ENCODE data around the gene NACC1. TPM values are rescaled to one million over a fixed set of nuclear protein-coding genes. Genes with fewer than 3 reads are reported as not detected.
A peak's percentile ranks its signal among the peaks of the same experiment; 100 is the strongest.

Gene NACC1
- polyA plus RNA-seq, 2 of the 4 experiments (the other 2 are of a cell fraction) = 26.1 to 37.9 TPM

GRCh38 chr19:13095934-13096927, 21.8 kb upstream of the NACC1 start:
- POLR2A ChIA-PET = no interaction called here
- Histone ChIP-seq H3K4me3 (no peak overlapping the region), H3K27ac (peak overlapping the region in 1 of 2 experiments; percentile 45; a peak in 2 of 6 replicates), H3K4me2 (peak overlapping the region; percentile 47), H3K4me1 (peaks cover 50% of the 10 kb centered on the region), H3K9me3 (no peaks in the 10 kb centered on the region)
- DNase-seq (ENCODE audit: low read depth in 1 of 2, low spot score in 1 of 2) (peak; percentile 27 to 30), ATAC-seq (peak in 1 of 2 experiments; percentile 58; a peak in 3 of 6 replicates), FAIRE-seq (no peak)
- CTCF ChIA-PET = interaction anchor here (1.0 to 9.1 kb wide), 8 partner anchors 9 to 166 kb away, joined by 3 to 309 read pairs (median 10); partner anchors contain the start of genes IER2 and STX10
- TF ChIP-seq KDM1A (IDR thresholded peaks at IDR 0.05; ENCODE audit: low read depth) (no peak), HOXA7 (CRISPR knock-in tag; IDR thresholded peaks at IDR 0.05) (no peak), ZNF302 (CRISPR knock-in tag; IDR thresholded peaks at IDR 0.05) (no peak), RARB (CRISPR knock-in tag; IDR thresholded peaks at IDR 0.05) (no peak), EP300 (IDR thresholded peaks at IDR 0.05) (no peak)
- 58% methylated on average over 16 of the region's 44 CpGs for WGBS (ENCODE audit: missing lambda C conversion rate)

GRCh38 chr19:13097033-13097462, 21.0 kb upstream of the NACC1 start:
- no peak overlapping the region for H3K4me2 ChIP-seq

GRCh38 chr19:13097463-13098258, 20.4 kb upstream of the NACC1 start:
- H3K9me3 ChIP-seq = no peaks in the 10 kb centered on the region
- ATAC-seq (no peak), FAIRE-seq (no peak), DNase-seq (ENCODE audit: low read depth in 1 of 2, low spot score in 1 of 2) (no peak)
- WGBS (ENCODE audit: missing lambda C conversion rate) = 87% methylated on average over 15 of the region's 69 CpGs
- TF ChIP-seq E2F6 (IDR thresholded peaks at IDR 0.05; ENCODE audit: borderline replicate concordance, low read depth) = no peak
- no peak for TF ChIP-seq PHF8 (IDR thresholded peaks at IDR 0.05; ENCODE audit: borderline replicate concordance, low read depth)
- TF ChIP-seq MAZ (IDR thresholded peaks at IDR 0.05; ENCODE audit: borderline replicate concordance, low read depth, low read length) = no peak
- TF ChIP-seq GATA3 (IDR thresholded peaks at IDR 0.05; ENCODE audit: borderline replicate concordance) = no peak
- no peak for TF ChIP-seq BHLHE40 (IDR thresholded peaks at IDR 0.05; ENCODE audit: low read depth, low read length)
- TF ChIP-seq PBX3 (IDR thresholded peaks at IDR 0.05) = no peak
- TF ChIP-seq MAFK (IDR thresholded peaks at IDR 0.05; ENCODE audit: partially characterized antibody) = no peak
- no peak for TF ChIP-seq CEBPB (IDR thresholded peaks at IDR 0.05)
- TF ChIP-seq SREBF2 (IDR thresholded peaks at IDR 0.05) = no peak
- no peak for TF ChIP-seq NR3C1 (IDR thresholded peaks at IDR 0.05)
- no peak for TF ChIP-seq HOXA7 (CRISPR knock-in tag; IDR thresholded peaks at IDR 0.05)
- no peak for TF ChIP-seq HMGXB4 (CRISPR knock-in tag; IDR thresholded peaks at IDR 0.05; ENCODE audit: borderline replicate concordance)
- TF ChIP-seq RAD21 (conservative IDR thresholded peaks at IDR 0.05 in 1 of 2, IDR thresholded peaks at IDR 0.05 in 1 of 2) = no peak
- no peak for TF ChIP-seq CHD2 (IDR thresholded peaks at IDR 0.05; ENCODE audit: low read length, partially characterized antibody)
- CTCF ChIA-PET = interaction anchor here (1.5 to 9.1 kb wide), 2 partner anchors 19 to 119 kb away, joined by 3 to 309 read pairs; no protein-coding TSS in a partner anchor
- no peak overlapping the region for H3K4me2 ChIP-seq
- peaks cover 36% of the 10 kb centered on the region for H3K4me1 ChIP-seq
- no peak overlapping the region for H3K27ac ChIP-seq
- POLR2A ChIA-PET = no interaction called here
- no peak overlapping the region for H3K4me3 ChIP-seq

More at GRCh38 chr19:13097033-13097462, 21.0 kb upstream of the NACC1 start:
- no peak for DNase-seq (ENCODE audit: low read depth in 1 of 2, low spot score in 1 of 2)
- TF ChIP-seq KDM1A (IDR thresholded peaks at IDR 0.05; ENCODE audit: low read depth) (no peak), NPAS2 (CRISPR knock-in tag; IDR thresholded peaks at IDR 0.05; ENCODE audit: borderline replicate concordance) (no peak), NR3C1 (IDR thresholded peaks at IDR 0.05) (no peak), POLR2A (IDR thresholded peaks at IDR 0.05; ENCODE audit: low read length) (no peak), CBX2 (IDR thresholded peaks at IDR 0.05; ENCODE audit: borderline replicate concordance, low read depth) (no peak), TFCP2L1 (CRISPR knock-in tag; IDR thresholded peaks at IDR 0.05) (no peak), HOXB13 (CRISPR knock-in tag; IDR thresholded peaks at IDR 0.05; ENCODE audit: low read depth) (no peak), EP300 (IDR thresholded peaks at IDR 0.05) (no peak), ATOH8 (CRISPR knock-in tag; IDR thresholded peaks at IDR 0.05; ENCODE audit: low read depth) (no peak), RARB (CRISPR knock-in tag; IDR thresholded peaks at IDR 0.05) (no peak), ZSCAN20 (CRISPR knock-in tag; IDR thresholded peaks at IDR 0.05) (no peak)
- Histone ChIP-seq H3K4me1 (peaks cover 42% of the 10 kb centered on the region), H3K27ac (no peak overlapping the region), H3K4me3 (no peak overlapping the region), H3K9me3 (no peaks in the 10 kb centered on the region)
- ChIA-PET CTCF (interaction anchor here (1.5 to 9.1 kb wide), 3 partner anchors 19 to 118 kb away, joined by 3 to 309 read pairs (median 12); partner anchors contain the start of genes IER2 and STX10), POLR2A (no interaction called here)
- no peak for FAIRE-seq
- WGBS (ENCODE audit: missing lambda C conversion rate) = 80% methylated on average over 20 of the region's 20 CpGs
- ATAC-seq = no peak
